HG03025 (cell line): Measurements from ENCODE around the gene NOL4.

Source experiments
- ATAC-seq: cut with Tn5 transposase; IDR thresholded peaks from one replicate; pipeline ENCODE4 v1.9.1; 2021; ENCODE audit warnings: mild to moderate bottlenecking, moderate library complexity; ENCODE audit not compliant: unreplicated experiment, low FRiP score

NOL4 gene

DNA sequence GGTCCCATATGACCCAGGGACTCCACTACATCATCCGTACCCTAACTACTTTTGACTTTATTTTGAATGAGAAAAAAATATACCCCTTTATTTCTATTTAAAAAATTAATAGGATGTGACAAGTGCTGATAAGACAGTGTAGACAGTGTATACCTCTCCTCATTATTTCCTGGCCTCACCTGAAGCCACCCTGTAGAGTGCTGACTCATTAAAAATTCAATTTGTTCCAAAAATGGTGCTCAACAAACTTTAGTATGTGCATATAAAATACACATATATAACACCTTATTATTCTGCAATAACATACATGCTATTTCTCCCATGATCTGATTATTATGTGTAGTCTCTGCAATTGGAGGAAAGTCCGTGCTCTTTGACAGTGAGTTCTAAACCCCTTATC lies 20.8 kb downstream of the NOL4 start:
- no peak for ATAC-seq

GRCh38 chr18:34196256-34196655 lies 28.5 kb downstream of the NOL4 start:
- ATAC-seq, result no peak

DNA sequence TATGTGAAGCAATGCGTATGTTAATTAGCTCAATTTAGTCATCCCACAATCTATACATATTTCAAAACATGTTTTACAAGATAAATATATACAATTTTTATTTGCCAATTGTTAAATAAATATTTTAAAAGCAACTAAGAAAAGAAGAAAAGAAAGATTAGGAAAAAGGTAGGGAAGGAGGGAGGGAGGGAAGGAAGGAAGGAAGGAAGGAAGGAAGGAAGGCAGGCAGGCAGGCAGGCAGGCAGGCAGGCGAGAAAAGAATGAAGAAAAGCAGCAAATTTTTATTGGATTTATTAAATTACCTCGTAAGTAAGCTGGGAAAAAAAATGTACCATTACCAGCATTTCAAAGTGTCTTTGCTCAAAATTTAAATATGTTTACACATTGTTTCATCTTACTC lies 30.5 kb downstream of the NOL4 start:
- no peak for ATAC-seq

DNA sequence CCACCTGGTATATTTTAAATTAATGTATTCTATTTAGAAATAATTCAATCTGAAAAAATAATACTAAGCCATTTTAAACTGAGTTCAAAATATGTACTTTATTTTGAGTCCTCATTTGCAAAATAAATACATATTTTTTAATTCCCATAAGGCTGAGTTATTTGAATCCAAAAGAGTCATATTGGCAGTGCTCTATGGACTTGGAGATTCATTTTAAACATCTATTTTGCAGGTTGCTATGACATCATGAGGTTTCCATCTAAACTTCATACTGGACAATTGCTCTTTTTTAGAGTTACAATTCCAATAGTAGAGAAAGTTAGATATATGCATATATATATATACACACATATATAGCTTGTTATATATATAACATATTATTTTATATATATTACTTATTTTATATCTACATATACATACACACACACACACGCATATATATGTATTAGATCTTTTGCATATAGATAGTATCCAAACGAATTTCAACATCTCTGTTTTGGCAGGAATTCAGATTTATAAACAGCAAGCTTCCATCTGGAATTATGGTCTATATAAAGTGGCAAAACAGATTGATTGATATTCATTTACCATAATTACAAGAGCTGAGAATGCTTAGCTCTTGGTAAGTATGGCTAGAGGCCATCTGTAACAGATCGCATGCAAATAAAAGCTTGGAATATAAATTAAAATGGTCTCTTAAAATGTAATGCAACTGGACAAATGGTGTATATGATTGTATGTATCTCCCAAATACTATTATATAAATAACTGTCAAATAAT lies 34.9 kb downstream of the NOL4 start:
- no peak for ATAC-seq
